ENCODE measurements around the gene ARNT2.

DNA sequence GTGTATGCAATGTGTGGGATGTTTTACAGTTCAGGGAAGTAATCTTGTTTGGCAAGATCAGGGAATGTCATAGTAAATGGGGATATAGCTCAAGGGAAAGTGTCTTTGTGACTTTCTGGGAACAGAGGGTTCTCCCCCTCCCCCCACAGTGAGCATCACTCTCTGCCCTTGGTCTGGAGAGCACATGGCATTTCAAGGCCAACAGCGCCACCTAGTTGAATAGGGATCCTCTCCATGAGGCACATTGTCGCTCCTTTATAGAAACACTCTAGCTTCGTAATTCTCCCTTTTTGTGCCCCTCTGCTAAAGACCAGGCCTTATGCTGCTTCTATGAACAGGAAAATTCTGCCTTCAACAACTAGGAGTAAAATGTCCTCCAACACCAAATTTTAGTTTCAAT, 37.1 kb upstream of the ARNT2 start:
- no peak for TF ChIP-seq CTCF (IDR thresholded peaks at IDR 0.05)
- TF ChIP-seq POLR2A (IDR thresholded peaks at IDR 0.05) = no peak
